ENCODE measurements around the gene CRTC1.

CRTC1 gene

DNA sequence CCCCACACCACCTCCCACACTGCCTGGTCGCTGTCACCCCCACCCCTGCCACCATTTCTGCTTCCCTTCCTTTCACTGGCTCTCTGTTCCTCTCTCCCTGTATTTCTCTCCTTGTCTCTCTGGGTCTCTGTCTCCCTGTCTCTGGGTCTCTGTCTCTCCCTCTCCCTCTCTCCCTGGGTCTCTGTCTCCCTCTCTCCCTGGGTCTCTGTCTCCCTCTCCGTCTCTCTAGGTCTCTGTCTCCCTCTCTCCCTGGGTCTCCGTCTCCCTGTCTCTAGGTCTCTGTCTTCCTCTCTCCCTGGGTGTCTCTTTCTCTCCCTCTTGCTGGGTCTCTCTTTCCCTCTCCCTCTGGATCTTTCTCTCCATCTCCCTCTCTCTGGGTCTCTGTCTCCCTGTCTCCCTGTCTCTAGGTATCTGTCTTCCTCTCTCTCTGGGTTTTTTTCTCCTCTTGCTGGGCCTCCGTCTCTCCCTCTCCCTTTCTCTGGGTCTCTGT, 25.1 kb upstream of the CRTC1 start:
- Mint-ChIP-seq H3K27ac (peak overlapping the region; percentile 78), H3K9me3 (no peaks in the 10 kb centered on the region), H3K4me1 (ENCODE audit: low read depth) (peaks cover 58% of the 10 kb centered on the region), H3K4me3 (no peak overlapping the region), H3K36me3 (ENCODE audit: low read depth) (peaks cover 7% of the 10 kb centered on the region), H3K27me3 (peaks cover 18% of the 10 kb centered on the region)
- intact Hi-C loops (cut with micrococcal nuclease) = no loop called here

DNA sequence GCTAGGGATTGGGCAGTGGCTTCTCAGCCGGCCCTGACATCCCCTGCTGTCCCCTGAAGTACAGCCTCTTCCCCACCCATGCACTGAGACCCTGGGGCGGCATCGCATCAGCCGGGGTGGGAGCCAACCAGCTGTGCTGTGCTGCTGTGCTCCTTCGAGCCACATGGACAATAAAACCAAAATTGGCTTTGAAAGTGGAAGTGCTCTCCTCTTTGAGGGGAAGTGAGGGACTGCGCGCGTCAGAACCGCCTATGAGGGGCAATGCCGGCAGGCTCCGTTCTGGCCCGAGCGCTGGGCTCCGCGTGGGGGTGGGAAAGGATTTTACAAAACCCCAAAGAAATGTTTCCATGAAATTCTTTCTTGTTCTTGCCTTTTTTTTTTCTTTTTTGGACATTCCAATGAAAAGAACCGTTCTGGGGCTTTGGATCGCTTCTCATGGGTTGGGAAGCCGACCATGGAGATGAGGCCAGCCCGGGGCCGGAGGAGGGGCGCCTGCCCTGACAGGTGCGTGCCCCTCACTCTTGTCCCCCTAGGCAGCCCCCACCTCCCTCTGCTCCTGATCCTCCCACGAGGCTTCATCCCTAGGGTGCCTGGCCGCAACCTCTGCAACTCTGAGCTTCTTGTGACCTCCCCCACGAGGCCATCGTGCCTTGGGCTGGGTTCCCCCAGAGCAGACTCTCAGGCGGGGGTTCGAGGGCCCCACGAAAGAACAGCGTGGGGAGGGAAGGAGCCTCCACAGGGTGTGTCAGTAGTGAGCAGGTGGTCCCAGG, 24.0 kb upstream of the CRTC1 start:
- Mint-ChIP-seq H3K27ac (peak overlapping the region; percentile 78), H3K36me3 (ENCODE audit: low read depth) (peaks cover 12% of the 10 kb centered on the region), H3K4me3 (peak overlapping the region; percentile 14), H3K4me1 (ENCODE audit: low read depth) (peaks cover 61% of the 10 kb centered on the region), H3K27me3 (peaks cover 18% of the 10 kb centered on the region), H3K9me3 (no peaks in the 10 kb centered on the region)
- intact Hi-C loops (cut with micrococcal nuclease) = no loop called here

DNA sequence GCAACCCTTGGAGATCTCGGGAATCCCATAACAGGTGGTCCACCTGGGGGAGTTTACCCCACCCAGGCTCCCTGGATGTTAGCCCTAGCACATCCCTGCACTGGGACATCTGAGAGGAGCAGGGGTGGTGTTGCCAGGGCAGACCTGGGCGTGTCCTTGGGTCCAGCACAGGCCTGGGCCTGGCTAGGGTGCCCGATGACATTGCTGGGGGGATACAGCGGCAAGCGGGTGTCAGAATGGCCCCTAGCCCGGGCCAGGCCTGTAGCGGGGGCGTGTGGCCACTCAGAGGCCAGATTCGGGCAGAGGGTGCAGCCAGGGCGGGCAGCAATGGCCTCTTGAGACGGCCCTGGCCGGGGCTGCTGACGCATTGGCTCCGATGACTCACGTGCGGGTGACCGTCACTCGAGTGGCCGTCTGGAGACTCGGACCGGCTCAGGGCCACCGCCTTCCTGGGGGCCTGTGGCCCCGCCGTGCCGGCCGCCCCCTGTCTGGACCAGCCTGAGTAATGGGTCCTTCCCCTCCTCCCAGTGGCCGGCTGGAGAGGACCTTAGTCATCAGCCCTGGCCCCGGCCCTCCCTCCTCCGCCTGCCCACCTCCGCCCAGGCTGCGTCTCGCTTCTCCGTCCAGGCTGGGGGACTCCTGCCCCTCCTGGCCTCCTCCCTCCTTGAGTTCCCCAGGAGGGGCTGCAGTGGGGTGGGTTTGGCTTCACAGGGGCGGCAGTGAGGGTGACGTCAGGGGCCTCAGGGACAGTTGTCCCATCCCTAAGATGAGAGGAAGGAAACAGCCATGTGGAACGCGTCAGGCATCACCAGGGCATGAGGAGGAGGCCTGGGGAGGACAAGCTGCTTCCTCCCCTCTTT, 23.2 kb upstream of the CRTC1 start:
- H3K9me3 Mint-ChIP-seq = no peaks in the 10 kb centered on the region
- H3K4me1 Mint-ChIP-seq (ENCODE audit: low read depth) = peaks cover 61% of the 10 kb centered on the region
- intact Hi-C loops (cut with micrococcal nuclease) = no loop called here
- H3K4me3 Mint-ChIP-seq = peak overlapping the region; percentile 51
- peaks cover 20% of the 10 kb centered on the region for H3K36me3 Mint-ChIP-seq (ENCODE audit: low read depth)
- H3K27me3 Mint-ChIP-seq = peaks cover 18% of the 10 kb centered on the region
- peak overlapping the region; percentile 78 for H3K27ac Mint-ChIP-seq

DNA sequence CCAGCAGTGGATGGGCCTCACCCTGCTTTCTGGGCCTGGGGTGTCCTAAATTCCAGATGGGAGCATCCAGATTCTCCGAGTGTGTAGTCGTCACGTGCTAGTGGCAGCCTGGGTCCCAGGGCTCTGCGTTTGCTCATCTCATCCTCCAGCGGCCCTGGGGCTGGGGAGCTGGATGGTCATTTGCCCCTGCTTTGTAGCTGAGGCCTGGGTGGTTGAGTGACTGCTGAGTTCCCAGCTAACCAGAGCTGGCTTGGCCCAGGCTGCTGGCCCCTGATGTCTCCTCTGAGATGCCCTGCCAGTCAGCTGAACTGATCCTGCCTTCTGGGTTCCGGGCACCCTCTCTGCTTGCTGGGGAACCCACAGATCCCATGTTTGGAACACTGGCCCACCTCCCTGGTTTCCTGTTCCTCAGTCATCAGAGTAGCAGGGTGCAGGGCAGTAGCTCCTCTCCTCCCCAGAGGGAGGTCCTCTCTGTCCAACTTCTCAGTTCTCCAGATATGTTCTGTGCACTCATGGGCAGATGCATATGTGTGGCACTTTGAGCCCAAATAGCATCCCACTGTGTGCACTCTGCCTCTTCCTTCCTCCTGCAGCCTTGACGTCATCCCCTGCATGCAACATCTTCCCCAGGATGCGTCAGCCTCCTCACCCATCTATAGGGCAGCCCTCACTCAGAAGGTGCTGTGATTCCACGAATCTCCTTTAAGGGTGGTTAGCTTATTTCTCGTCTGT, 22.4 kb upstream of the CRTC1 start:
- H3K4me1 Mint-ChIP-seq (ENCODE audit: low read depth) = peaks cover 52% of the 10 kb centered on the region
- peaks cover 18% of the 10 kb centered on the region for H3K27me3 Mint-ChIP-seq
- H3K4me3 Mint-ChIP-seq = peak overlapping the region; percentile 13
- intact Hi-C loops (cut with micrococcal nuclease) = no loop called here
- no peaks in the 10 kb centered on the region for H3K9me3 Mint-ChIP-seq
- H3K27ac Mint-ChIP-seq = peak overlapping the region; percentile 78
- peaks cover 28% of the 10 kb centered on the region for H3K36me3 Mint-ChIP-seq (ENCODE audit: low read depth)

DNA sequence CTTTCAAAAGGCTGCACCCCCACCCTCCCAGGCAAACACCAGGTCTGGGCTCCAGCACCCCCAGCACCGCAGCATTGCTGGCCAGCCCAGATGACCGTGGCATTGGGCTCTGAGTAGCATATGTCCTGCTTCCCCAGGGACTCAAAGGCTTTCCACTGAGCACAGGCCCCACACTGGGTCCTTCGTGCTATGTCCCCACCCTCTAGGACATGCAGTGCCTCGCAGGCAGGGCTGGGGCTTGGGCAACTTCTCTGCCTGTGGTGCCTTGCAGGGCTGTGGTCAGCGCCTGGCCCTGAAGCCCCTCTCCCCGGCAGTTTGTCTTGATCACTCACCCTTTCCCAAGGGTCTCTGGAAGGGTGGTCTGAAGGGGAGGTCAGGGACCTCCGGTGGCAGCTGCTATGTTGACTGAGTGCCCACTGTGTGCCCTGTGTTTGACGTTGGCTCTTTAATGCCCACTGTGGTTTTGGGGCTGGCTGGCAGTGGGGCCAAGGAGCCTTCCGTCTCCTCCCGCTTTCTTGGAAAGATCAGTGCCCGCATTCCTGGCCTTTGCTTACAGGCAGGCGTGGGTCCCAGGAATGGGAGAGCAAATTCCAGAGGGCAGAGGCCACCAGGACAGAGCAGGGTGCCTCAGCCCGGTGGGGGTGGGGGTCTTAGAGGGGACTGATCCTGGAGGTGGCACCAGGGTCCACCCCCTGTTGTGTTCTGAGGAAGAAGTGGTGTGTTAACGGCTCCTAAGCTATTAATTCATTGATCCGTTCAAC, 20.3 kb upstream of the CRTC1 start:
- Mint-ChIP-seq H3K4me3 (no peak overlapping the region), H3K27ac (no peak overlapping the region)

DNA sequence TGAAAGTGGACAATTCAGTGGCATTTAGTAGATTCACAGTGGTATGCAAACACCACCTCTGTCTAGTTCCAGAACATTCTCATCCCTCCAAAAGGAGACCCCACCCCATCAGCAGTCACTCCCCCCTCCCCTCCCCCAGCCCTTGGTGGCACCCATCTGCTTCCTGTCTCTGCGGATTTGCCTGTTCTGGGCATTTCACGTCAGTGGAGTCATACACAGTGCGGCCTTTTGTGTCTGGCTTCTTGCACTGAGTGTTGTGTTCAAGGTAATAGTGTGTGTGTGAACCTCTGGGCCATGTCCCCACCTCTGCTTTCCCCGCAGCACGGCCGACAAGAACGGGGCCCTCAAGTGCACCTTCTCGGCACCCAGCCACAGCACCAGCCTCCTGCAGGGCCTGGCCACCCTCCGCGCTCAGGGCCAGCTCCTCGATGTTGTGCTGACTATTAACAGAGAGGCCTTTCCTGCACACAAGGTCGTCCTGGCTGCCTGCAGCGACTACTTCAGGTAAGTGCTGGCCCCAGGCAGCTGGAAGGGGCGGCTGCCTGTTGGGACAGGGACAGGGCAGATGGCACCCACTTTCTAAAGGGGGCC, 19.4 kb upstream of the CRTC1 start:
- Mint-ChIP-seq H3K36me3 (ENCODE audit: low read depth) (peaks cover 57% of the 10 kb centered on the region), H3K4me3 (no peak overlapping the region), H3K27me3 (peaks cover 2% of the 10 kb centered on the region), H3K27ac (no peak overlapping the region), H3K9me3 (no peaks in the 10 kb centered on the region), H3K4me1 (ENCODE audit: low read depth) (peaks cover 28% of the 10 kb centered on the region)
- intact Hi-C loops (cut with micrococcal nuclease) = no loop called here

More for the DNA sequence above, 20.3 kb upstream of the CRTC1 start:
- peaks cover 10% of the 10 kb centered on the region for H3K27me3 Mint-ChIP-seq
- peaks cover 36% of the 10 kb centered on the region for H3K4me1 Mint-ChIP-seq (ENCODE audit: low read depth)
- H3K9me3 Mint-ChIP-seq = no peaks in the 10 kb centered on the region
- peaks cover 48% of the 10 kb centered on the region for H3K36me3 Mint-ChIP-seq (ENCODE audit: low read depth)
- intact Hi-C loops (cut with micrococcal nuclease) = no loop called here

DNA sequence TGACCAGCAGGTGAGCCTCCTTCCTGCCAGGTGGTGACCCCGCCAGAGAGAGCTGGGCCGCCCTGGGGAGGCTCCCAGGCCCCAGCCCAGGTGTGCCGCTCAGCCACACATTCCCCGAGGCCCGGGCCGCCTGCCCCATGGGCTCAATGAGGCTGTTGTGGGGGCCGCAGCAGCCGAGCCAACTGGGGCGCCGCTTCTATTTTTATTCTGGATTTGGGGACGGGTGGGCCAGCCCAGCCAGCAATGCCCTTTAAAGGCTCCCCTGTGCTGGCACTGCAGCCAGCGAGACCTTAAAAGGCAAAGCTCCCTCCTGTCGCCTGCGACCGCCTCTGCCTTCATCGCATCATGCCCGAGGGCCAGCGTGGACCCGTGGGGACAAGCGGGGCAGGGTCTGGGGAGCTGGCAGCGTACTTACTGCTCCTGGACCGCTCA, 17.7 kb upstream of the CRTC1 start:
- H3K9me3 Mint-ChIP-seq = no peaks in the 10 kb centered on the region

DNA sequence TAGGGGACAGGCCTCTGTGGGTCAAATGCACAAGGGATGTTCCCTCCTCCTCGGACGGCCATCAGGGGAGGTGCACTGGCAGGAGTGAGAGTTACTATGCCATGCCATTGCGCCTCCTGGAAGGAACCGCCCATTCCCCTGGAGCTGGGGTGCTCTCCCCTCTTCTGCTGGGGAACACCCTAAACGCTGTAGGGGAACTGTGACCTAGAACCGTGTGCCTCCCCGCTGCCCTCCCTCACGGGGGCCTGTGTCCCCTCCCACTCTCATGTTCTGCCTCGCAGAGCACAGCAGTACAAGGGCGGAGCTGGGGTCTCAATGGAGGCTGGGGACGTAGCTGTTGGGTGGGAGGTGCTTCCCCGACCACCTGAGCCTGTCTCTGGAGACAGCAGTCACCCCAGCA, 17.2 kb upstream of the CRTC1 start:
- Mint-ChIP-seq H3K9me3 (no peaks in the 10 kb centered on the region), H3K4me3 (no peak overlapping the region), H3K27me3 (no peaks in the 10 kb centered on the region), H3K27ac (no peak overlapping the region), H3K36me3 (ENCODE audit: low read depth) (peaks cover 79% of the 10 kb centered on the region), H3K4me1 (ENCODE audit: low read depth) (peaks cover 9% of the 10 kb centered on the region)
- intact Hi-C loops (cut with micrococcal nuclease) = no loop called here

More for the DNA sequence above, 17.7 kb upstream of the CRTC1 start:
- Mint-ChIP-seq H3K4me1 (ENCODE audit: low read depth) (peaks cover 14% of the 10 kb centered on the region), H3K27me3 (no peaks in the 10 kb centered on the region), H3K27ac (no peak overlapping the region), H3K36me3 (ENCODE audit: low read depth) (peaks cover 75% of the 10 kb centered on the region), H3K4me3 (no peak overlapping the region)
- intact Hi-C loops (cut with micrococcal nuclease) = no loop called here

DNA sequence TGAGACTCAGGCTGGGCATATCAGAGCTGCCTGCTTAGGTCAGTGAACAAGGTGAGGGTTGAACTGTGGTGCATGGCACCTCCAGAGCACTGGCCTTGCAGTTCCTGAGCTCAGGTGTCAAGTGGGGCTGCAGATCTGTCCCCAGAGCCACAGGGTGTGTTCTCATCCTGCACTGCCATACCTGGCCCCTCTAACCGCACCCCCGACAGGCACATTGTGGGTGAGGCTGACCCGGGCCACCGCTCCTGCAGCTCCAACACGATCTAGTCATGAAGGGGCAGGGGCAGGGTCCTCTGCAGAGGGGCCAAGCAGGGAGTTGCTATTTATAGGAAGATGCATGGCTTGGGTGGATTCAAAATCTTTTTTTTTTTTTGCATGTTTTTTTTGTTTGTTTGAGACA, 16.7 kb upstream of the CRTC1 start:
- H3K9me3 Mint-ChIP-seq = no peaks in the 10 kb centered on the region
- no peaks in the 10 kb centered on the region for H3K27me3 Mint-ChIP-seq
- no peak overlapping the region for H3K4me3 Mint-ChIP-seq
- peaks cover 79% of the 10 kb centered on the region for H3K36me3 Mint-ChIP-seq (ENCODE audit: low read depth)
- intact Hi-C loops (cut with micrococcal nuclease) = no loop called here
- H3K4me1 Mint-ChIP-seq (ENCODE audit: low read depth) = peaks cover 5% of the 10 kb centered on the region
- no peak overlapping the region for H3K27ac Mint-ChIP-seq

DNA sequence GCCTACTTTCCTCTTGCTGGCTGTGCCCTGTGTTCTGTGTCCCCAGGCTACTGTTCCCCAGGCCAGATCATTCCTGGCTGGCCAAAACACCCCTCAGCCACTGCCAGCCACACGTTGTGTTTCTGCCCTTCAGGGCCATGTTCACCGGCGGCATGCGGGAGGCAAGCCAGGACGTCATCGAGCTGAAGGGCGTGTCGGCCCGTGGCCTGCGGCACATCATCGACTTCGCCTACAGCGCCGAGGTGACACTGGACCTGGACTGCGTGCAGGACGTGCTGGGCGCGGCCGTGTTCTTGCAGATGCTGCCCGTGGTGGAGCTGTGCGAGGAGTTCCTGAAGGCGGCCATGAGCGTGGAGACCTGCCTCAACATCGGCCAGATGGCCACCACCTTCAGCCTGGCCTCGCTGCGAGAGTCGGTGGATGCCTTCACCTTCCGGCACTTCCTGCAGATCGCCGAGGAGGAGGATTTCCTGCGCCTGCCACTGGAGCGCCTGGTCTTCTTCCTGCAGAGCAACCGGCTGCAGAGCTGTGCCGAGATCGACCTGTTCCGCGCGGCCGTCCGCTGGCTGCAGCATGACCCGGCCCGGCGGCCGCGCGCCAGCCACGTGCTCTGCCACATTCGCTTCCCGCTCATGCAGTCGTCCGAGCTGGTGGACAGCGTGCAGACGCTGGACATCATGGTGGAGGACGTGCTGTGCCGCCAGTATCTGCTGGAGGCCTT, 15.8 kb upstream of the CRTC1 start:
- H3K27ac Mint-ChIP-seq = no peak overlapping the region
- no peak overlapping the region for H3K4me3 Mint-ChIP-seq
- H3K4me1 Mint-ChIP-seq (ENCODE audit: low read depth) = peaks cover 5% of the 10 kb centered on the region
- H3K9me3 Mint-ChIP-seq = no peaks in the 10 kb centered on the region
- intact Hi-C loops (cut with micrococcal nuclease) = no loop called here
- H3K36me3 Mint-ChIP-seq (ENCODE audit: low read depth) = peaks cover 82% of the 10 kb centered on the region
- no peaks in the 10 kb centered on the region for H3K27me3 Mint-ChIP-seq

DNA sequence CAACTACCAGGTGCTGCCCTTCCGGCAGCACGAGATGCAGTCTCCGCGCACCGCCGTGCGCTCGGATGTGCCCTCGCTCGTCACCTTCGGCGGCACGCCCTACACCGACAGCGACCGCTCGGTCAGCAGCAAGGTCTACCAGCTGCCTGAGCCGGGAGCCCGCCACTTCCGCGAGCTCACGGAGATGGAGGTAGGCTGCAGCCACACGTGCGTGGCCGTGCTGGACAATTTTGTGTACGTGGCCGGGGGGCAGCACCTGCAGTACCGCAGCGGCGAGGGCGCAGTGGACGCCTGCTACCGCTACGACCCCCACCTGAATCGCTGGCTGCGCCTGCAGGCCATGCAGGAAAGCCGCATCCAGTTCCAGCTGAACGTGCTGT, 15.2 kb upstream of the CRTC1 start:
- intact Hi-C loops (cut with micrococcal nuclease) = no loop called here
- Mint-ChIP-seq H3K27ac (no peak overlapping the region), H3K27me3 (no peaks in the 10 kb centered on the region), H3K36me3 (ENCODE audit: low read depth) (peaks cover 82% of the 10 kb centered on the region), H3K9me3 (no peaks in the 10 kb centered on the region), H3K4me1 (ENCODE audit: low read depth) (peaks cover 4% of the 10 kb centered on the region), H3K4me3 (no peak overlapping the region)

DNA sequence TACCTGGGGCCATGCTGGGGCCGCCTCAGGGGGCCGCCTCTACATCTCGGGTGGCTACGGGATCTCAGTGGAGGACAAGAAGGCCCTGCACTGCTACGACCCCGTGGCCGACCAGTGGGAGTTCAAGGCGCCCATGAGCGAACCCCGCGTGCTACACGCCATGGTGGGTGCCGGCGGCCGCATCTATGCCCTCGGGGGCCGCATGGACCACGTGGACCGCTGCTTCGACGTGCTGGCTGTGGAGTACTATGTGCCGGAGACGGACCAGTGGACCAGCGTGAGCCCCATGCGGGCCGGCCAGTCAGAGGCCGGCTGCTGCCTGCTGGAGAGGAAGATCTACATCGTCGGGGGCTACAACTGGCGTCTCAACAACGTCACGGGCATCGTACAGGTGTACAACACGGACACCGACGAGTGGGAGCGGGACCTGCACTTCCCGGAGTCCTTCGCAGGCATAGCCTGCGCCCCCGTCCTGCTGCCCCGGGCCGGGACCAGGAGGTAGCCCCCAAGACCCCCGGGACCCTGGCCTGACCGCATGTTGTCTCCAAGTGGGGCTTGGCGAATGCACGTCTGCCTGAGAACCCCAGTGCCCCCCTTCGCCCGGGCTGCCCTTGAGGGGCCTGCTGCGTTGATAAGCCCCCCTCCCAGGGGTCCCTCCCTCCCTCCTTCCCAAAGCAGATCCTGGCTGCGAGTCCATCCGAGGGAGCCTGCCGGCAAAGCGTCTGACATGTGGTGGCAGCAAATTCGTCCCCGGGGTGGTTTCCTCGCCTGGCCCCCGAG, 14.5 kb upstream of the CRTC1 start:
- H3K27ac Mint-ChIP-seq = no peak overlapping the region
- peaks cover 82% of the 10 kb centered on the region for H3K36me3 Mint-ChIP-seq (ENCODE audit: low read depth)
- H3K4me3 Mint-ChIP-seq = no peak overlapping the region
- H3K9me3 Mint-ChIP-seq = no peaks in the 10 kb centered on the region
- H3K27me3 Mint-ChIP-seq = no peaks in the 10 kb centered on the region
- H3K4me1 Mint-ChIP-seq (ENCODE audit: low read depth) = no peaks in the 10 kb centered on the region
- intact Hi-C loops (cut with micrococcal nuclease) = no loop called here

All from dendritic cell treated with granulocyte-macrophage colony-stimulating factor and Interleukin-4, amounts not matched to agents 40 ng/mL and 50 ng/mL, for 4 days (primary cell).